GM12872 (cell line): ENCODE measurements around the gene KBTBD3.

ENCODE experiments used
- TF ChIP-seq, protein P1 (sequence below): IDR thresholded peaks from 3 replicates; pipeline ENCODE4 v1.5.1; 2011; ENCODE audit warnings: low read depth, mild to moderate bottlenecking, low read length, moderate library complexity; ENCODE audit not compliant: insufficient read depth

Gene KBTBD3

DNA sequence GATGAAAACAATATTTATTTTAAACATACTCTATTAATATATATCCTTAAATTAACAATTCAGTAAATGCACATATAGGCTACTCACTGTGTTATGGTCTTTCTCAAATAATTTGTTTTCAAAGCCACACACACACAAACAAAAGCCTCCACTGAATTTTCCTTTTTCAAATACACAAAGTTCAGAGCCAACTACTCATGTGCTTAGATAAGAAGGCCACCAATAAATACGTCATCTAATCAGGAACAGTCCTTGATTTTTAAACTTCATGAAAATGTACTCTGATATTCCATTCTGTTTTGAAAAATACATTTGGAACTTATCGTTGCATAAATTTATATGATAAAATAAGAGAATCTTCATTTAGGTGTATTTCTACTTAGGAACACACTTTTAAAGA, 26.0 kb downstream of the KBTBD3 start:
- TF ChIP-seq, protein P1, sequence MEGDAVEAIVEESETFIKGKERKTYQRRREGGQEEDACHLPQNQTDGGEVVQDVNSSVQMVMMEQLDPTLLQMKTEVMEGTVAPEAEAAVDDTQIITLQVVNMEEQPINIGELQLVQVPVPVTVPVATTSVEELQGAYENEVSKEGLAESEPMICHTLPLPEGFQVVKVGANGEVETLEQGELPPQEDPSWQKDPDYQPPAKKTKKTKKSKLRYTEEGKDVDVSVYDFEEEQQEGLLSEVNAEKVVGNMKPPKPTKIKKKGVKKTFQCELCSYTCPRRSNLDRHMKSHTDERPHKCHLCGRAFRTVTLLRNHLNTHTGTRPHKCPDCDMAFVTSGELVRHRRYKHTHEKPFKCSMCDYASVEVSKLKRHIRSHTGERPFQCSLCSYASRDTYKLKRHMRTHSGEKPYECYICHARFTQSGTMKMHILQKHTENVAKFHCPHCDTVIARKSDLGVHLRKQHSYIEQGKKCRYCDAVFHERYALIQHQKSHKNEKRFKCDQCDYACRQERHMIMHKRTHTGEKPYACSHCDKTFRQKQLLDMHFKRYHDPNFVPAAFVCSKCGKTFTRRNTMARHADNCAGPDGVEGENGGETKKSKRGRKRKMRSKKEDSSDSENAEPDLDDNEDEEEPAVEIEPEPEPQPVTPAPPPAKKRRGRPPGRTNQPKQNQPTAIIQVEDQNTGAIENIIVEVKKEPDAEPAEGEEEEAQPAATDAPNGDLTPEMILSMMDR = no peak

DNA sequence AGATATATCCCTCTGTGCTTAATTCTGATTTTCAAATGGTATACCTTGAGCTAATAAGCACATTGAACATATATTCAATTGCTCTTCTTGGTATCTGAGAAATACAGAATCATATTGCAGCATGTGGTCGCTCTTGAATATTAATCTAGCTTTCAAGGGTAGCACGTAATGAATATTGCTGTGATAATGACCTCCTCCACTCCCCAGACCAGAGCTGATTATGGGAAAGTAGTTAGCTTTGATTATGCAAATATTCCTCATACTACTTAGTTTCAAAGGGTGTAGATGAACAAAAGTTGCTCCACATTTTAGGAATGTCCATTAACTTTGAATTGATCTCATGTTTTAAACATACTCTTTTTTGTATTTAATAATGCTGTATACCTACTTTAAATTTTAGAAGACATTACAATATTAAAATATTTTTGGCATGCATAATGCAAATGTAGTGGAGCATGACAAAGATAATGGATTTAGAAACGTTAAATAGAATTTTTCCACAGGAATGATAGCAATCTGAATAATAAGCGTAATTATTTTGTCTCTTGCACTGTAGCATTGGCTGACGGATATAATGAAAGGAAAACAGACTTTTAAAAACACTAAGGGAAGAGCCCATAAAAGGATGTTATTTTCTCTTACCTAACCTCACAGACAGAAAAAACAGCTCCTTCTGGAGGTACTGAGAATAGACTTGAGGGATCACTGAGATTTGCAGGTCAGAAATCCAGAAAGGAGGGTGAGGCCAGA, 27.2 kb downstream of the KBTBD3 start:
- TF ChIP-seq, protein P1 = no peak

DNA sequence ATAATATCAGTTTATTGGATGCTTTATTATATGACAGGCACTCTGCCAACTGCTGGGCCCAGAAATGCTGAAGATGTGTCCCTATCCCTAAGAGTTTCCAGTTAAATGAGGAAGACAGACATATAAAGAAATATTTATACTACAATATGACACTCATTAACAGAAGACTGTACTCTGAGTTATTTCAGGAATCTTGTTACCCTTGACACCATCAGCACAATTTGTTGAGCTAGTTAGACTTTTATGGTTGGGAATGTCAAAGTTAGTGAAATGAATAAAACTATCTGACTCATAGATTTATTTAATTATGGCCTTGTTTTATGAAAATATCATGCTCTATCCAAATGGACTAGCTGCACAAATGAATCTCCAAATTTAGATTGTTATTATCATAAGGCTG, 29.5 kb downstream of the KBTBD3 start:
- TF ChIP-seq, protein P1 = no peak

DNA sequence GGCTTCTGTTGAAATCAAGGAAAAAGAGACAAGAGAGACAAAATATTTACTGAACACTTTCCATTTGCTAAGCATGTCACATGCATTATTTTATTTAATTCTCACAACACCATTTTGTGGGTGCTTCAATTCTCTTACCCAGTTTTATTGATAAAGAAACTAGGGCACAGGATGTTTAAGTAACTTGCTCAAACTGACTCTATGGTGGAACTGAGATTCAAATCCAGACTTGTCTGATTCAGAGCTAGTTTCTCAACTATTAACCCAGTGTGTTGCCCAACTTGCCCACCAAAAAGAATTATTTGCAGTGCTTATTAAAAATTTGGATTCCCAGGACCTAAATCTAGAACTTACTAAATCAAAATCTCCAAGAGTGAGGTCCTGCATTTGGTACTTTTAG, 33.6 kb downstream of the KBTBD3 start:
- TF ChIP-seq, protein P1 = no peak

DNA sequence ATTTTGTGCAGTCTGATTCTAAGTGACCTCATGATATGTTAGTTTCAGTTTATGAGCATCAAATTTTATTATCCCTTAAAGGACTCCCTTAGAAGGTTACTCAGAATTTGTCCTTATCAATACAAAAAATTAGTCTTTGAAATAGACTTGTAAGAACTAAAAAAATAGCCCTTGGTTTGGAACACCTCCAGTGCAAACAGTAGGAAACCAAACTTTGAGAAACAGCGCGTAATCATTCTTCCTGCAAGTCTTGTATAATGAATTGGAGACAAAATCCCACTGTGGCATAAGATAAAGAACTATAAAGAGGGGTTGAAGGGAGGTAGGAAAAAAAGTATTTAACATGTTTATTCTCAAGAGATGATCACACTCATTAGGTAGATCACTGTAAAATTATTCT, 44.3 kb downstream of the KBTBD3 start:
- TF ChIP-seq, protein P1 = no peak

DNA sequence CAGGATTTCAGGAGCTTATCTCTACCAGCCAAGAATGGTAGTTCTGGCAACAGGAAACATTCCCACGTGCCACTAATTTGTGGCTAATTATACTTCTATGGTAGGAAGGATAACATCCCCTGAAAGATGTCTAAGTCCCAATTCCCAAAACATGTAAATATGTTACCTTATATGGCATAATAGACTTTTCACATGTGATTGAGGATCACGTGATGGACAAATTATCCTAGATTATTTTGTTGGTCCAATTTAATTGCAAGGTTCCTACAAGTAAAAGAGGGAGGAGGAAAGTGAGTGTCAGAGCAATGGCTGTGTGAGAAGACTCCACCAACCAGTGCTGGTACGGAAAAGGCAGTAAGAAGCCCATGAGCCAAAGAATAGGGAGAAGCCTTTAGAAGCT, 45.2 kb downstream of the KBTBD3 start:
- TF ChIP-seq, protein P1 = no peak

DNA sequence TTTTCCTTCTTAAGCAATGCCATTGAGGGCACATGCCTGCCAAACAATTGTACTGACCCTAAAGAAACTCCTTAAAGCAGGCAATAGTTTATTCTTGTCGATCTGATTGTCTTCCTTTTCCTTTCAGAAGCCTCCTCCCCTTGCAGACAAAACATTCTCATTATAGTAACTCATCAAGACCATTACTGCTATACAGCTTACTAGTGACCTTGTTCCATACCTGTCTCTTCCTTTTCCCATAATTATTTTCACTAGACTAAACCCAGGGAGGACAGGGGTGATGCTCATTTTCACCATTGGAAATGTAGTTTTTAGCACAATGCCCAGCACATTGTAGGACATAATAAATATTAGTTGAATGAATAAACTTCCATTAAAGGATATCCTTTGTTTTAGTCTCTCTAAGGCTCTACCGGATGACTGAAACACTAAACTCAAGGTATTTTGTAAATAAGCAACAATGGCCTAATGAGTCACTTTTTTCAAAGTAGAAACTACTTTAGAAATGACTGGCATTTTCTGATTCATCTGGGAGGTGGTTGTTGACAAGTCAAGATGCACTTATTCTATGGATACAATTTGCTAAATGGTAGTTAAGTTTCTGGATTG, 45.8 kb downstream of the KBTBD3 start:
- TF ChIP-seq, protein P1 = no peak
